Natural killer cell (primary cell): ENCODE data around the gene ARRB1. TPM values are rescaled to one million over a fixed set of nuclear protein-coding genes. Genes with fewer than 3 reads are reported as not detected.
A peak's percentile ranks its signal among the peaks of the same experiment; 100 is the strongest.

Experiments used
- ATAC-seq, 3 donors: fragments of 150-1000 bp in 2 of 3; fragments of 200-7000 bp in 1 of 3; cut with Tn5 transposase; 1 replicate in 1 of 3; 2 replicates in 2 of 3; pipeline ENCODE4 v1.10.0; 2021; ENCODE audit warnings: mild to moderate bottlenecking in 2 of 3, moderate library complexity in 2 of 3
- DNase-seq, 2 donors: peaks; one replicate each; pipeline versions ENCODE4 v3.0.0 to v3.0.0-alpha.2; 2013 to 2021; ENCODE audit warnings: mixed read lengths in 1 of 2
- H3K27ac ChIP-seq: one replicate; pipeline ENCODE4 v1.5.1; 2013; ENCODE audit warnings: mild to moderate bottlenecking, low read length
- H3K27me3 ChIP-seq: one replicate; pipeline ENCODE4 v1.6.1; 2013; ENCODE audit warnings: low read length; ENCODE audit not compliant: control insufficient read depth, insufficient read depth
- H3K36me3 ChIP-seq: one replicate; pipeline ENCODE4 v1.6.1; 2013; ENCODE audit warnings: low read length; ENCODE audit not compliant: control insufficient read depth, insufficient read depth
- H3K4me1 ChIP-seq: one replicate; pipeline ENCODE4 v1.6.1; 2013; ENCODE audit warnings: low read length; ENCODE audit not compliant: control insufficient read depth, insufficient read depth
- H3K4me3 ChIP-seq: one replicate; pipeline ENCODE4 v1.5.1; 2013; ENCODE audit warnings: low read length
- H3K9me3 ChIP-seq: one replicate; pipeline ENCODE4 v1.6.1; 2013; ENCODE audit warnings: low read length; ENCODE audit not compliant: control insufficient read depth, insufficient read depth
- H3K27ac Mint-ChIP-seq, 2 donors: one replicate each; pipeline ENCODE4 v1.8.0; 2022; ENCODE audit warnings: mild to moderate bottlenecking in 2 of 2, mixed read lengths in 2 of 2, moderate library complexity in 1 of 2
- H3K27me3 Mint-ChIP-seq, 2 donors: one replicate each; pipeline ENCODE4 v1.8.0; 2022; ENCODE audit warnings: low read depth in 2 of 2, mixed read lengths in 2 of 2
- H3K36me3 Mint-ChIP-seq: one replicate; pipeline ENCODE4 v1.8.0; 2022; ENCODE audit warnings: mixed read lengths
- H3K4me1 Mint-ChIP-seq, 2 donors: one replicate each; pipeline ENCODE4 v1.8.0; 2022; ENCODE audit warnings: mixed read lengths in 2 of 2
- H3K4me3 Mint-ChIP-seq: one replicate; pipeline ENCODE4 v1.8.0; 2022; ENCODE audit warnings: mild to moderate bottlenecking, moderate library complexity, mixed read lengths
- H3K9me3 Mint-ChIP-seq, 2 donors: one replicate each; pipeline ENCODE4 v1.8.0; 2022; ENCODE audit warnings: mixed read lengths in 2 of 2
- CTCF ChIP-seq: fragments of 200-600 bp; IDR thresholded peaks from one replicate; pipeline ENCODE4 v1.8.0; 2022; ENCODE audit warnings: antibody characterized with exemption
- WGBS: methylation state at CpG from one replicate; pipeline ENCODE4 v1.1.7; 2013; ENCODE audit warnings: missing lambda C conversion rate; ENCODE audit not compliant: insufficient coverage; 5-methylcytosine and 5-hydroxymethylcytosine counted together
- intact Hi-C: fragments of 100-400 bp; cut with micrococcal nuclease; formaldehyde crosslinking; loops from one replicate; pipeline ENCODE4 v1.14.2; 2022
- total RNA-seq, 4 donors: library from RNA; stranded (reverse); fragments of 120-200 nt in 1 of 4; gene quantifications; one replicate each; pipeline versions ENCODE4 v1.2.3 to v1.2.4, GENCODE V29; 2013 to 2022

Gene ARRB1
- total RNA-seq, 3 donors from 2014 or later (not counting 1 experiment from before 2014, with no cell fraction given) = 128 to 200 (median 174) TPM

- TF ChIP-seq CTCF = no peak
- no peaks in the 10 kb centered on the region for H3K9me3 ChIP-seq
- Mint-ChIP-seq H3K36me3 (no peaks in the 10 kb centered on the region), H3K4me3 (peak overlapping the region; percentile 80), H3K9me3 (no peaks in the 10 kb centered on the region), H3K27me3 (no peaks in the 10 kb centered on the region), H3K4me1 (peaks cover 84 to 98% of the 10 kb centered on the region in 2 donors), H3K27ac (peak overlapping the region; percentile 92 to 94)
- peaks cover 90% of the 10 kb centered on the region for H3K4me1 ChIP-seq
- intact Hi-C loops = loop anchor here (5.0 kb wide), 1 partner anchor 41 kb away; no protein-coding TSS in a partner anchor
- no peak overlapping the region for H3K4me3 ChIP-seq
- no peak for ATAC-seq
- WGBS = 76% methylated on average over 5 of the region's 5 CpGs
- no peak for DNase-seq
- no peaks in the 10 kb centered on the region for H3K27me3 ChIP-seq
- peak overlapping the region; percentile 10 for H3K27ac ChIP-seq
- H3K36me3 ChIP-seq = no peaks in the 10 kb centered on the region
These were observed 9.8 kb downstream of the ARRB1 start for GRCh38 chr11:75341612-75342011.

- H3K27ac Mint-ChIP-seq = peak overlapping the region; percentile 92 to 94
- no peaks in the 10 kb centered on the region for H3K9me3 ChIP-seq
- H3K27me3 Mint-ChIP-seq = no peaks in the 10 kb centered on the region
- H3K4me3 Mint-ChIP-seq = peak overlapping the region; percentile 80
- H3K27ac ChIP-seq = peak overlapping the region; percentile 52
- H3K4me3 ChIP-seq = no peak overlapping the region
- H3K9me3 Mint-ChIP-seq = no peaks in the 10 kb centered on the region
- H3K4me1 ChIP-seq = peaks cover 83% of the 10 kb centered on the region
- intact Hi-C loops = loop anchor here (5.0 kb wide), 1 partner anchor 42 kb away; no protein-coding TSS in a partner anchor
- no peaks in the 10 kb centered on the region for H3K36me3 ChIP-seq
- DNase-seq (no peak), ATAC-seq (peak in 2 of 3 donors; percentile 4 to 9)
- peaks cover 87 to 93% of the 10 kb centered on the region in 2 donors for H3K4me1 Mint-ChIP-seq
- H3K27me3 ChIP-seq = no peaks in the 10 kb centered on the region
- TF ChIP-seq CTCF = no peak
- WGBS = 42% methylated on average over 10 of the region's 14 CpGs
- H3K36me3 Mint-ChIP-seq = no peaks in the 10 kb centered on the region
These were observed 11.6 kb downstream of the ARRB1 start for GRCh38 chr11:75339685-75340409.

DNA sequence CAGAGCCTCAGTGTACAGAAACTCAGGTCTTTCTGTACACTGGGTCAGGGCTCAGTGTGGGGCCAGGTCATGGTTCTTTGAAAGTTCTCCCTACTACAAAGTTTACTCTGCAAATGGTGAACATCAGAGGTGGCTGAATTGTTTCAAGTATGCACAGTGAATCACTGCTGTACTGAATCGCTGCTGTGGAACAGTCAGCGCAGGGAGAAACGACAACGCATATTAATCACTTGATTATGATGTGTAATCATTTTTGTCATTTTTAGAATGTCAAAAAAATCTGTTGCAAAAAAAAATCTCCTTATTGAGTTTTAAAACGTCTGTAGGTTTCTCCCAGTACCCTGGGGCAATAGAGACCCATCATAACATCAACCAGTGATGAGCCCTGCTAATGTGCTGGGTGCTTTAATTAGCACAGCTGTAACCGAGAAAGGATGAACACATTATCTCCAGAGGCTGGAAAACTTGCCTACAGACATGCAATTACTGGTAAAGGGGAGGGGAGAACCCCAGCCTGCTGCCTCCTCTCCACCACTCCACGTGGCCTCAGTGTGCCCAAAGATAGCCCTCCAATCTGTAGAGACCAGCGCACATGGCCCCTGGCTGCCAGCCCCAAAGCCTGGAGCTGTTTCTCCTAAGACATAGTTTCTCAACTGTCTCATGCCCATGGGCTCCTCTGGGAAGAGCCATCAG lies 12.8 kb downstream of the ARRB1 start:
- H3K4me1 Mint-ChIP-seq = peaks cover 88 to 91% of the 10 kb centered on the region in 2 donors
- WGBS = 75% methylated on average over 8 of the region's 8 CpGs
- intact Hi-C loops = no loop called here

More for the DNA sequence above, 12.8 kb downstream of the ARRB1 start:
- no peak for TF ChIP-seq CTCF
- no peaks in the 10 kb centered on the region for H3K9me3 ChIP-seq
- ATAC-seq = no peak
- peaks cover 82% of the 10 kb centered on the region for H3K4me1 ChIP-seq
- Mint-ChIP-seq H3K4me3 (peak overlapping the region; percentile 72), H3K36me3 (no peaks in the 10 kb centered on the region), H3K27ac (peak overlapping the region; percentile 92 to 94), H3K9me3 (no peaks in the 10 kb centered on the region), H3K27me3 (no peaks in the 10 kb centered on the region)
- no peaks in the 10 kb centered on the region for H3K36me3 ChIP-seq
- H3K27me3 ChIP-seq = no peaks in the 10 kb centered on the region
- no peak for DNase-seq
- H3K27ac ChIP-seq = peak overlapping the region; percentile 52
- H3K4me3 ChIP-seq = no peak overlapping the region
